ENCODE data around the gene SUN3. TPM values are rescaled to one million over a fixed set of nuclear protein-coding genes. Genes with fewer than 3 reads are reported as not detected.
A peak's percentile ranks its signal among the peaks of the same experiment; 100 is the strongest.

The SUN3 gene
- total and polyA plus RNA-seq, 7 donors: 0.16 TPM; not detected in 6

DNA sequence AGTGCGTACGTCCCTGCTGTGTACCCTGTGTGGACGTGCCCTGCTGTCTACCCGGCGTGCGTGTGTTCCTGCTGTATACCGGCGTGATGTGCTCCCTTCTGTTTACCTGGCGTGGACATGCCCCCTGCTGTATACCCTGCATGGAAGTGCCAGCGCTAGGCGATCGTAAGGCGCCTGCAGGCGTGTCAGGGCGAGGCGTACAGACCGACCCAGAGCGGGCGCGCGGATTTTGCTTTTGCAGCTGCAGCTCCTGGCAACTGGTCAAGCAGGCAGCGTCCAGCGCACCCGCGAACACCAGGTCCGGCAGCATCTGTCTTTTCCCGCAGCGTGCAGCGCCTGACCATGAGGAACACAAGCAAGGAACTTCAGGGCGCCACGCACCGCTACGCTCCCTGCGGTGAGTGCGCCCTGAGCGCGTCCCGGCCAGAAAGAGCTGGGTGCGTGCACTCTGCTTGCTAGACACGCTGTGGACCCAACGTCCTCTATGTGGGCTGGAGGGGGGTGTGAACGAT is 7.1 kb upstream of the SUN3 start:
- 2 to 4% methylated on average over 42 of the region's 42 CpGs for WGBS, 2 donors
- peak overlapping the region; percentile 28 to 60 (median 54) for H3K4me3 ChIP-seq
- intact Hi-C loops (cut with DNase I): loop anchor here (5.0 kb wide), 1 partner anchor 56 kb away; no protein-coding TSS in a partner anchor
- H3K27ac ChIP-seq: no peak overlapping the region
- H3K9me3 ChIP-seq: no peaks in the 10 kb centered on the region
- TF ChIP-seq EP300 (IDR thresholded peaks at IDR 0.05): no peak
- no peak for TF ChIP-seq POLR2AphosphoS5 (IDR thresholded peaks at IDR 0.05)
- TF ChIP-seq POLR2A (IDR thresholded peaks at IDR 0.05): no peak
- TF ChIP-seq, protein P1, sequence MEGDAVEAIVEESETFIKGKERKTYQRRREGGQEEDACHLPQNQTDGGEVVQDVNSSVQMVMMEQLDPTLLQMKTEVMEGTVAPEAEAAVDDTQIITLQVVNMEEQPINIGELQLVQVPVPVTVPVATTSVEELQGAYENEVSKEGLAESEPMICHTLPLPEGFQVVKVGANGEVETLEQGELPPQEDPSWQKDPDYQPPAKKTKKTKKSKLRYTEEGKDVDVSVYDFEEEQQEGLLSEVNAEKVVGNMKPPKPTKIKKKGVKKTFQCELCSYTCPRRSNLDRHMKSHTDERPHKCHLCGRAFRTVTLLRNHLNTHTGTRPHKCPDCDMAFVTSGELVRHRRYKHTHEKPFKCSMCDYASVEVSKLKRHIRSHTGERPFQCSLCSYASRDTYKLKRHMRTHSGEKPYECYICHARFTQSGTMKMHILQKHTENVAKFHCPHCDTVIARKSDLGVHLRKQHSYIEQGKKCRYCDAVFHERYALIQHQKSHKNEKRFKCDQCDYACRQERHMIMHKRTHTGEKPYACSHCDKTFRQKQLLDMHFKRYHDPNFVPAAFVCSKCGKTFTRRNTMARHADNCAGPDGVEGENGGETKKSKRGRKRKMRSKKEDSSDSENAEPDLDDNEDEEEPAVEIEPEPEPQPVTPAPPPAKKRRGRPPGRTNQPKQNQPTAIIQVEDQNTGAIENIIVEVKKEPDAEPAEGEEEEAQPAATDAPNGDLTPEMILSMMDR (IDR thresholded peaks at IDR 0.05): no peak
- no peaks in the 10 kb centered on the region for H3K36me3 ChIP-seq
- peaks cover 0 to 30% (median 6%) of the 10 kb centered on the region in 3 donors for H3K27me3 ChIP-seq
- peak; percentile 70 for DNase-seq
- peaks cover 0 to 16% (median 15%) of the 10 kb centered on the region in 4 donors for H3K4me1 ChIP-seq

DNA sequence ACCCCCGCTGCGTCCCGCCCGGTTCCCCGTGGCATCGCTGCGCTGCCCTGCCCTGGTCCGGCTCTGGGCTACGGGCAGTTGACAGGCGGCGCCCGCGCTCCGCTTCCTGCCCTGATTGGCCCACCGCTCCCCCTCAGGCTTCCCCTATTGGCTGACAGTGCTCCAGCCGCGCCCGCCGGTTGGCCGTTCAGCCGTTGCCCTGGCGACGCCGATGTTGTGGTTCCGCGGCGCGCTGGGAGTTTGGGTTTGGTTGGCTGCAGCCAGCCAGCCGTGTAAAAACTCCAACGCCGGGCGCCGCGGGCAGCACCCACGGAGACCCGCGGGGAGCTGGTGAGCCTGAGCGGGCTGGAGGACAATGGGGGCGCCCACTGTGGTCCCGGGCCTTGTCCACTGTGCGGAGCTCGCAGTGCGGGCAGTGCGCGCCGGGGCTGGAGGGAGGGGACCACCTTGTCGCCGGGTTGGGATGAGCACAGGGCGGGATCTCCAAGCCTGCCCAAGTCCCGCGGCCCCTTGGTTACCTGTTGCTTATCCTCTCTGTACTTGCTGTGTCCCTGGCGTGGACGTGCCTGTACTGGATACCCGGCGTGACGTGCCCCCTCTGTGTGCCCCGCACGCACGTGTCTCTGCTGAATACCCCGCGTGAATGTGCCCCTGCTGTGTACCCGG is 6.5 kb upstream of the SUN3 start, which contains the start of gene C7orf57:
C7orf57 (plus strand) TSS at position 243 of the 666 bp plus-strand sequence. CDS start 766 bp downstream, outside the sequence.
- TF ChIP-seq, protein P1 (IDR thresholded peaks at IDR 0.05): no peak
- peak in 1 of 4 donors; percentile 33 for TF ChIP-seq POLR2AphosphoS5 (IDR thresholded peaks at IDR 0.05)
- peaks cover 0 to 16% (median 15%) of the 10 kb centered on the region in 4 donors for H3K4me1 ChIP-seq
- intact Hi-C loops (cut with DNase I): loop anchor here (5.0 kb wide), 1 partner anchor 57 kb away; no protein-coding TSS in a partner anchor
- H3K9me3 ChIP-seq: no peaks in the 10 kb centered on the region
- 0 to 1% methylated on average over 62 of the region's 62 CpGs for WGBS, 2 donors
- H3K4me3 ChIP-seq: peak within 1 kb of the TSS; percentile 28 to 60 (median 54)
- H3K36me3 ChIP-seq: no peaks in the 10 kb centered on the region
- peak; percentile 92 for DNase-seq
- no peak within 1 kb of the TSS for H3K27ac ChIP-seq
- H3K27me3 ChIP-seq: peaks cover 0 to 30% (median 6%) of the 10 kb centered on the region in 3 donors

DNA sequence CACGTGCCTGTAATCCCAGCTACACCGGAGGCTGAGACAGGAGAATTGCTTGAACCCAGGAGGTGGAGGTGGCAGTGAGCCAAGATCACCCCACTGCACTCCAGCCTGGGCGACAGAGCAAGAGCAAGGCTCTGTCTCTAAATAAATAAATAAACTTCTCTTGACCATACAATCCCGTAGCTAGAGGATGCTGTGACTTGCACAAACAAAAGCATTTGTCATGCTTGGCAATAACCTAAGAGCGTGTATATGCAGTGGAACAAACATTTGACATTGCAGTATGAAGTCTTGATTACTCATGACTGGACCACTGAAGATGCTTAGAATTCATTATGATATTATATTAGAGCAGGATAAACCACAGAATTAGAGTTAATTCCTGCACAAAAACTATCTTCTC is 5.0 kb upstream of the SUN3 start:
- WGBS, 2 donors: 42 to 72% methylated on average over 5 of the region's 5 CpGs
- TF ChIP-seq, protein P1 (IDR thresholded peaks at IDR 0.05): no peak
- TF ChIP-seq POLR2AphosphoS5 (IDR thresholded peaks at IDR 0.05) (no peak), EP300 (IDR thresholded peaks at IDR 0.05) (no peak), POLR2A (IDR thresholded peaks at IDR 0.05) (no peak)
- H3K4me1 ChIP-seq: peaks cover 0 to 16% (median 15%) of the 10 kb centered on the region in 4 donors
- H3K27ac ChIP-seq: no peak overlapping the region
- no peaks in the 10 kb centered on the region for H3K9me3 ChIP-seq
- no peaks in the 10 kb centered on the region for H3K36me3 ChIP-seq
- intact Hi-C loops (cut with DNase I): no loop called here
- peaks cover 0 to 30% (median 6%) of the 10 kb centered on the region in 3 donors for H3K27me3 ChIP-seq
- no peak overlapping the region for H3K4me3 ChIP-seq
- no peak for DNase-seq

DNA sequence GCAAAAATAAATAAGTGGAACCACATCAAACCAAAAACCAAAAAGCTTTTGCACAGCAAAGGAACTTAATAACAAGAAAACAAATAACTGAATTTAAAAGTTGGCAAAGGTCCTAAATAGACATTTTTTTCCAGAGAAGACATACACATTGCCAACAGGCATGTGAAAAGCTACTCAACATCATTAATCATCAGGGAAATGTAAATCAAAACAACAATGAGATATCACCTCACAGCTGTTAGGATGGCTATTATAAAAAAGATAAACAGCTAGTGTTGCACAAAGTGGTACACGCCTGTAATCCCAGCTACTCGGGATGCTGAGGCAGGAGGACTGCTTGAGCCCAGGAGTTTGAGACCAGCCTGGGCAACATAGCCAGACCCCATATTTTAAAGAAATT is 2.2 kb upstream of the SUN3 start:
- intact Hi-C loops (cut with DNase I): no loop called here
- Histone ChIP-seq H3K36me3 (no peaks in the 10 kb centered on the region), H3K27ac (no peak overlapping the region), H3K4me3 (no peak overlapping the region), H3K9me3 (no peaks in the 10 kb centered on the region), H3K4me1 (peaks cover 0 to 13% (median 12%) of the 10 kb centered on the region in 4 donors), H3K27me3 (peaks cover 0 to 16% (median 5%) of the 10 kb centered on the region in 3 donors)
- DNase-seq: no peak
- WGBS, 2 donors: 66 to 76% methylated on average over 2 of the region's 2 CpGs
- no peak for TF ChIP-seq EP300 (IDR thresholded peaks at IDR 0.05)
- no peak for TF ChIP-seq POLR2AphosphoS5 (IDR thresholded peaks at IDR 0.05)
- no peak for TF ChIP-seq POLR2A (IDR thresholded peaks at IDR 0.05)
- TF ChIP-seq, protein P1 (IDR thresholded peaks at IDR 0.05): no peak
